HG02973 (cell line): Measurements from ENCODE around the gene GPI.
A peak's percentile ranks its signal among the peaks of the same experiment; 100 is the strongest.

Experiments
- ATAC-seq: cut with Tn5 transposase; IDR thresholded peaks from one replicate; pipeline ENCODE4 v1.9.1; 2021; ENCODE audit warnings: moderate library complexity; ENCODE audit not compliant: unreplicated experiment

The GPI gene

DNA sequence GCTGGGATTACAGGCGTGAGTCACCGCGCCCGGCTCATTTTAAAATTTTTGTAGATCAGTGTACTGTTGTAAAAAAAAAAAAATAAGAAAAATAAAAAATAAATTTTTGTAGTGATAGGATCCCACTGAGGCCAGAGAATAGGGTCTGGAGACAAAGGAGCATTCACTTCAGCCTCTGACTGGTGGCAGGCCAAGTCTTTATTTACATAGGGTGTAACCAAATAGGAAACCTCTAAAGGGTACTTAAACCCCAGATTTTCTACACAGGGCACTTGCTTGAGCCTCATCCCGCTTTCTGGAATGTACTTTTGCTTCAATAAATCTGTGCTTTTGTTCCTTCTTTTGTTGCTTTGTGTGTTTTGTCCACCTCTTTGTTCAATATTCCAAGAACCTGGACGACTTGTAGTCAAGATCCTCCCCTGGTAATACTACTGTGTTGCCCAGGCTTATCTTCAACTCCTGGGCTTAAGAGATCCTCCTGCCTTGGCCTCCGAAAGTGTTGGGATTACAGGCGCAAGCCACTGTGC is 37.1 kb downstream of the GPI start:
- ATAC-seq = no peak

DNA sequence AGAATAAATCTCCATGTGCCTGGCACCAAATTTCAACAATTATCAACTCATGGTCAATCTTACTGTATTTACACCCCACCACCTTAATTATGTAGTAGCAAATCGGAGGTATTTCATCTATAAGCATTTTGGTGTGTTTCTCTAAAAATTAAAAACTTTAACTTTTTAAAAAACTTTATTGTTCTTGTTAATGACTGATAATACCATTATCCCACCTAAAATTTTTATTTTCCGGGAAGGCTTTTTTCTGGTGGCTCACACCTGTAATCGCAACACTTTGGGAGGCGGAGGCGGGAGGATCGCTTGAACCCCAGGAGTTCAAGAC is 38.8 kb downstream of the GPI start:
- ATAC-seq = peak; percentile 3

DNA sequence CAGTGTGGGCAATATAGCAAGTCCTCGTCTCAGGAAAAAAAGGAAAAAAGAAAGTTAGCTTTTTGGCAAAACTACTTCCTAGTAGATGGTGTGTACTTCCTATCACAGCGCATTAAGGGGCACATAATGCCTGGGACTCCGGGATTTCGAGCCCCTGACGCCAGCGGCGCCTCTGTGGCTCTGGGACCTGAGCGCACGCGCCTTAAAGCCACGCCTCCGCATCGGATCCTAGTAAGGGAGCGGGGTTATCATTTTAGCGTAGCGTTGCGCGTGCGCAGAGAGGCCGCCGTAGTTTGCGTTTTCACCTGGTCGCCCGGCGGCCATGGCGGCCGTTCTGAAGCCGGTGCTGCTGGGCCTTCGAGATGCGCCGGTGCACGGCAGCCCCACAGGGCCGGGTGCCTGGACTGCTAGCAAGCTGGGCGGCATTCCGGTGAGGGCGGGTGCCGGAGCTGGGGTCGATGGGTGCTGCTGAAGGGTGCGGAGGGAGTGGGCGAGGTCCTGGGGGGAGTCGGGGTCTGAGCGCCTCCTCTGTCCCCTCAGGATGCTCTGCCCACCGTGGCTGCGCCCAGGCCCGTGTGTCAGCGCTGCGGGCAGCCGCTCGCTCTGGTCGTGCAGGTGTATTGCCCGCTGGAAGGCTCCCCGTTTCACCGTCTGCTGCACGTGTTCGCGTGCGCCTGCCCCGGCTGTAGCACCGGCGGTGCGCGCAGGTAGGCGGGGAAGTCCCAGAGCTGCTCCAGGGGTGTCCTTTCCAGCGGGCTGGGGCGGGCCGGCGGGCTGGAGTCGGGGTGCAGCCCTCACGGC is 39.3 kb downstream of the GPI start, which contains the start of gene PDCD2L:
Gene PDCD2L (plus strand): TSS at position 291 of the 801 bp plus-strand sequence. CDS start 32 bp downstream, at position 323.
- ATAC-seq = peak; percentile 75

DNA sequence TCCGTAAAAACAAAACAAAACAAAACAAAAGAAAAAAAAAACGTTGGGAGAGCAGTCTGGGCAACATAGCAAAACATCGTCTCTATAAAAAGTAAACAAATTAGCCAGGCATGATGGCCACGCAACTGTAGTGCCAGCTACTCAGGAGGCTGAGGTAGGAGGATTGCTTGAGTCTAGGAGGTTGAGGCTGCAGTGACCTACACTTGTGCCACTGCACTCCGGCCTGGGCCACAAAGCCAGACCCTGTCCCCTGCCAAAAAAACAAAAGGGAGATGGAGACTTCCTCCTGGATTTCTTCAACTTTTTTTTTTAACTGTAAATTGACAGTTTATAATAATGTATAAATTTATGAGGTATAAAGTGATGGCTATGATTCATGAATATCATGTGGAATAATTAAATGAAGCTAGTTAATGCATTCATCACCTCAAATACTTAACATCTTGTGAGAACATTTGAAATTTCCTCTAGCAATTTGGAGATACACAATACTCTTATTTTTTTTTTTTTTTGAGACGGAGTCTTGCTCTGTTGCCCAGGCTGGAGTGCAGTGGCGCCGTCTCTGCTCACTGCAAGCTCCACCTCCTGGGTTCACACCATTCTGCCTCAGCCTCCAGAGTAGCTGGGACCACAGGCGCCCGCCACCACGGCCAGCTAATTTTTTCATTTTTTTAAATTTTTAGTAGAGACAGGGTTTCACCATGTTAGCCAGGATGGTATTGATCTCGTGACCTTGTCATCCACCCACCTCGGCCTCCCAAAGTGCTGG is 41.1 kb downstream of the GPI start:
- no peak for ATAC-seq

DNA sequence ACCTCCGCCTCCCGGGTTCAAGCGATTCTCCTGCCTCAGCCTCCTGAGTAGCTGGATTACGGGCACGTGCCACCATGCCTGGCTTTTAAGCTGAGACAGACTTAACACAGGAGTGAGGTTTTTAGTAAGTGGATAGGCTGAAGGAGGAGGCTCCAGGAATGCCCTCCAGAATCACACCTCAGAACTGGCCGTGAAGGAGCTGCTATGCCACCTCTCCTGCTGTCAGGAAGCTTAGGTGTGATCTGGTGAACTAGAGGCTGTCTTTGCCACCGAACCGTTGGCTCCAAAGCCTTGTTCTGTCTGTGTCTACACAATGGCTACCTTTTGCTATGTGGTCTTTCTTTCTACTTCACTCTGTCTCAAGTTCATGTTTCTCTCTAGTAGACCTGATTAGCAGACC is 43.4 kb downstream of the GPI start:
- ATAC-seq = no peak

DNA sequence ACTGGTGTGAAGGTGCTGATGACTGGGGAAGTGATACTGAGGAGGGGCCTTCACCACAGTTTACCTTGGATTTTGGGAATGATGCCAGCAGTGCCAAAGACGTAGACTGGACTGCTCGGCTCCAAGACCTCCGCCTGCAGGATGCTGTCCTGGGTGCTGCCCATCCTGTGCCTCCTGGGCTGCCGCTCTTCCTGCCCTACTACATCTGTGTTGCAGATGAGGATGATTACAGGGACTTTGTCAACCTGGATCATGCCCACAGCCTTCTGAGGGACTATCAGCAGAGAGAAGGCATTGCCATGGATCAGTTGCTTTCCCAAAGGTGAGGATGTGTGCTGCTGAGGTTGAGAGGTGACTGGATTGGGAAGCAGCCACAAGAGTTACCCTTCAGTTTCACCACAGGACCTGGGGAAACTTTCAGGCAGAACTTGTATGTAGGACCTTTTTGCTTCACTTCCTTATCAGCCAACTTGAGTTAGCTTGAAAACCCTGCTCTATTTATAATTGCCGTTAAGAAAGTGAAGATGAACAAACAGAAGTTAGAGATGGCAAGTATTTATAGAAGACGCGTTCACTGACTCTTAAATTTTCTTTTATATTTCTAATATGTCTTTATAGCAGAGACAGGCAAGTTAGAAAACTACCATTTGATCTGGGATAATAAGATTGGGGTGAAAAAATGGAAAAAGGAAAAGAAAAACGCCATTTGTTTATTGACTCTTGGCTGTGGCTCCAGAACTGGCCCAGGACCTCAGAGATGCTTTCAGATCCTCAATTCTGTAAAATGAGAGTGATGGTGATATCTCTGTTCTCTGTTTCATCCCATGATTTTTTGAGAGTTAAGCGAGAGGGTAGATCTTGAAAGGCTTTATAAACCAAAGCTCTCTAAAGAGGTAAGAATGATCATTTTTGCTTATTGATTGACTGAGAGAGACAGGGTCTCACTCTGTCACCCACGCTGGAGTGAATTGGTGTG is 44.5 kb downstream of the GPI start:
- no peak for ATAC-seq

DNA sequence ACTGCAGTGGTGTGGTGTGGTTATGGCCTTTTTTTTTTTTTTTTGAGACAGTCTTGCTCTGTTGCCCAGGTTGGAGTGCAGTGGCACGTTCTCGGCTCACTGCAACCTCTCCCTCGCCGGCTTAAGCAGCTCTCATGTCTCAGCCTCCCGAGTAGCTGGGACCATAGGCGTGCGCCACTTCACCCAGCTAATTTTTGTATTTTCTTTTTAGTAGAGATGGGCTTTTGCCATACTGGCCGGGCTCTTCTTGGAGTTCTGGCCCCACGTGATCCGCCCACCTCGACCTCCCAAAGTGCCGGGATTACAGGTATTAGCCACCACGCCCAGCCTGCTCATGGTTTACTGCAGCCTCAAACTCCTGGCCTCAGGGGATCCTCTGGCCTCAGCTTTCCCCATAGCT is 46.2 kb downstream of the GPI start:
- no peak for ATAC-seq

DNA sequence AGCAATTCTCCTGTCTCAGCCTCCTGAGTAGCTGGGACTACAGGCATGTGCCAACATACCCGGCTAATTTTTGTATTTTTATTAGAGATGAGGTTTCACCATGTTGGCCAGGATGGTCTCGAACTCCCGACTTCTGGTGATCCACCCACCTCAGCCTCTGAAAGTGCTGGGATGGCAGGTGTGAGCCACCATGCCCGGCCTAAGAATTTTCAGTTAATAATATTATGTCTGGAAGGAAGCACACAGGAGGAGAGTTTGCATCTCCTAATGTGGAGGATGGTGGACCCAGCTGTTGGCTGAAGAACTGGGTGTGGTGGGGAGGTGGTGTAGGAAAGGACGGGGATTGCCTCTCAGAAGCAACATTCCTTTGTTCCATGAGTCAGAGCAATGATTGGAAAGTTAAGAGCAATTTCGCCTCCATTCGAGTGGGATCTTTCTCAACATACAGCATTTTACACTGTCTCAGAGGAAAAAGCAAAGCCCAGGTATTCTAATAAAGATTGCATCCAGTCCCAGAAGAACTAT is 51.1 kb downstream of the GPI start:
- no peak for ATAC-seq

DNA sequence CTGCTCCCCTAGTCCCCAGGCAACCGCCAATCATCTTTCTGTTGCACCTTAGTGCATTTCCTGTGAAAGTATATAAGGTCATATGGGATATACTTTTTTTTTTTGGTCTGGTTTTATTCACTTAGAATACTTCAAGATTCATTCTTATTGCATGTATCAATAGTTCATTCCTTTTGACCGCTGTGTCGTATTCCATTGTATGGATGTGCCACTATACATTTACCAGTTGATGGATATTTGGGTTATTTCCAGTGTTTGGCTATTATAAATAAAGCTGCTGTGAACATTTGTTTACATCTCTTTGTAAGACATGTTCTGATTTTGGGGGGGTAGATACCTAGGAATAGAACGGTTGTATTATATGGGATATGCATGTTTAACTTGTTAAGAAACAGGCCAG is 53.3 kb downstream of the GPI start:
- no peak for ATAC-seq

DNA sequence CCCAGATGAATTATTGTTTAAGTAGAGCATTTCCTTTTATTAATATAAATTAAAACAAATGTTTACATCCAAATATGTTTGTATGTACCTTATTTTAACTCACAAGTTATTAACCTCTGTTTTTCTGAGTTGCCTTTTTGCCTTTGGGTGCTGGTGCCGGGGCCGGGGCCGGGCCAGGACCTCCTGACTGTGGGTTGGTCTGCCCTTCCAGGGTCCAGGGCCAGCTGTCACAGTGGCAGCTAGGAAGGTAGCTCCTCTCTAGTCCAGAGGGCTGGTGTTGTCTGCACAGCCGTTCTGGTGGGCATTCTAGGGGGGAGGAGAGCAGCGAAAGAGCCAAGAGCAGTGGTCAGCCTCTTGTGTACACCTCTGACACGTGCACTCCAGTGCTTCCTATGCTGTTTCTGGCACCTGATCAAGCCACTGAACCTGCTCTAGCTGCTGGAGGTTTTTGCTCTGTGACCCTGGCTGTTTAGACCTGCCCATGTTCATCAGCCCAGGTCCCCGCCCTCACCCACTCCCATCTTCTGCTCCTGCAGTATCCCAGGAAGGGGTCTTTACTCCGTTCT is 61.2 kb downstream of the GPI start:
- no peak for ATAC-seq

DNA sequence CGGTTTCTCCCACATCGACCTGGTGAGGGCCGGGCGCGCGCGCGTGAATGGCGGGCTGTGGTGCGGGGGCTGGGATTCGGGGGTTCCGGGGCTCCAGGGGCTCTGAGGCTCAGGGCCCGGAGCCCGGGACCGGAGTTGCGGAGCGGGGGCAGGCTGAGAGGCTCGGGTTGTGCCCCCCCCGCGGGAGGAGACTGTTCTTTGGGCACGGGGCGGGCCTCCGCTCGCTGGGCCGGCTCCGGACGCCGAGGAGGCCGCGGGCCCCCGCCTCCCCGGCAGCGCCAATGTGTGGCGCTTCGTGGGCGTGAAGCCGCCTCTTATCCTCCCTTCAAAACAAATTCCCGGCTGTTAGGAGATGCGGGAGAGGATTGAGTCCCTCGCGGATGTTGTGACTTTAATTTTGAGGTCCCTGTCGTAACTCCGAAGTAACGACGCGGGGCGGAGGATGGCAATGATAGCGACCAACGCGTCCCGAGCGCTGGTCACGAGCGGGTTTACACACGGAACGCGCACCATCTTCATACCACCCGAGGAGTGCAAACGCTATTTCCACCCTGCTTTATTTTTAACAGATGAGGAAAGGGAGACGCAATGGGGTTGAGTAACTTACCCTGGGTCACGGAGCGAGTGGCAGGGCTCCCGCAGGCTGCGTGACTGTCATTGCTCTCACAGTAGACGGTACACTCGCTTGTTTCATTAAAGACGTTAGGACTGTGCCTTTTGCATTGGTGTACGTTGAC is 63.7 kb downstream of the GPI start:
- no peak for ATAC-seq

DNA sequence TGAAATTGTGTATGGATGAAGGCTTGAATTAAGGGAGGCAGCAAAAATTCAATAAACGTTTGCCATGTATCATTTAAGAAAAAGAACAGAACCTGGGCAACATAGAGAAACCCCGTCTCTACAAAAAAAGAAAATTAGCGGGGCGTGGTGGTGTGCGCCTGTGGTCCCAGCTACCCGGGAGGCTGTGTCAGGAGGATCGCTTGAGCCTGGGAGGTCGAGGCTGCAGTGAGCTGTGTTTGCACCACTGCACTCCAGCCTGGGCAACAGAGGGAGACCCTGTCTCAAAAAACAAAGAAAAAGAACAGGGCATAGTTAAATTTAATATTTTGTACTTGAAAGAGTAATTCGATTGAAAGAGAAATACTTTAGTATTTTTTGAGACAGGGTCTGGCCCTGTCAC is 64.6 kb downstream of the GPI start:
- ATAC-seq = no peak

DNA sequence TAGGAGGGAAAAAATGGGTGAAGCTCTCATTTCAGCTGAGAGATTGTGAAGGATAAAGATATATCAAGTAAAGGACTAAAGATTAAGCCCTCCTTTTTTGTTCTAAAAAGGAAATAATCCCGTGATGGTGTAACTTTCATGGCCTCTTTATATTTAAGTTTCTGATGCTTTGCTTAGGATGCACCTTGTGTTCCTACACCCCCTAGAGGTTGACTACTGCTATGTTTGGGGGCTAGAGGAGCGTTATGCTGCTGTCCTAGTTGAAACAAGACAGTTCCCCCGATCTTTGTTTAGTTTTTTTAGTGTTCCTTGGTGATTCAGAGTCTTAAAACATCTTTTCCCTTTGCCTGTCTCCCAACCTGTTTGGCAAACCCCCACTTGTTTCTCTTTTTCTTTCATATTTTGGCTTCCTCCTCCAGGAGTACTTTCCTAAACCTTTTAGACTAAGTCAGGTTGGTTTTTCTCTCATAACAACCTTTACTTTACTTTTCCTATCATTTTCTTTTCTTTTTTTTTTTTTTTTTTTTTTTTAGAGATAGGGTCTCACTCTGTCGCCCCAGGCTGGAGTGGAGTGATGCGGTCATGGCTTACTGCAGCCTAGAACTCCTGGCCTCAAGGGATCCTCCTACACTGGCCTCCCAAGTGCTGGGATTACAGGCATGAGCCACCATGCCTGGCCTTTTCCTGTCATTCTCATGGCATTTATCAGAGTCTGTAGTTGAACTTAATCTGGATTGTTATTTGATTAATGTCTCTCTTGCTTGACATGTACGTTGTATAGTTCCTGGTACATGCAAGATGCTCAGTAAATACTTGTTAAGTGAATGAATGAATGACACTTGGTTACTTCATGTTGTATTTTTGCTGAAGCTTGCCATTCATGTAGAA is 66.0 kb downstream of the GPI start:
- ATAC-seq = no peak

DNA sequence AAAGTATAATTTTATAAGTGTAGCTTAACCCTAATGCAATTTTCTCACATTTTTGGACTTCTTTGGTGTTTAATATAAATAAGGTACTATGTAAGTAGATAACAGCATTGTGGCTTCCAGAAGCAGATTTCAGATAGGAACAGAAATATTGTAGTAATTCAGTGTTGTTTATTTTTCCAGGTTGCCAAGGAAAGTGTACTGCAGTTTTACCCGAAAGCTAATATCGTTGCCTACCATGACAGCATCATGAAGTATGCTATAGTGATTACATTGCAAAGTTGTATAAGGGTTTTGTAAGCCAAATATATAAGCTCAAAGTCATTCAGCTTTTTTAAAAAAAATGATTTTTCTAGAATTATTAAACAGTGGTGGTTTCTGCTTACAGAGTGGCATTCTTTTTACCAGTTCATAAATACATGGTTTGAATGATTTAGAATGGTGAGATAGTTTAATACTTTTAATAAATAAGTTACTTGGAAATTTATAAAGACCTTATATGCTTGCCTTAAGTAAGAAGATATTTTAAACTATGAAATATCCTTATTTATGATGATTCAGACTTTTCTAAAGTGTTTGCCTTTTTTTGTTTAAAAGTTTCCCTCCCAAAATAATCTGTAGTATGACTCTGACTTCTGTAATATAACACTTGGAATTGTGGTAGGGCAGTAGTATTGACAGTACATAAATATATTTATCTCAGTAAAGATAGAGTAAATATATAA is 66.8 kb downstream of the GPI start:
- ATAC-seq = no peak

DNA sequence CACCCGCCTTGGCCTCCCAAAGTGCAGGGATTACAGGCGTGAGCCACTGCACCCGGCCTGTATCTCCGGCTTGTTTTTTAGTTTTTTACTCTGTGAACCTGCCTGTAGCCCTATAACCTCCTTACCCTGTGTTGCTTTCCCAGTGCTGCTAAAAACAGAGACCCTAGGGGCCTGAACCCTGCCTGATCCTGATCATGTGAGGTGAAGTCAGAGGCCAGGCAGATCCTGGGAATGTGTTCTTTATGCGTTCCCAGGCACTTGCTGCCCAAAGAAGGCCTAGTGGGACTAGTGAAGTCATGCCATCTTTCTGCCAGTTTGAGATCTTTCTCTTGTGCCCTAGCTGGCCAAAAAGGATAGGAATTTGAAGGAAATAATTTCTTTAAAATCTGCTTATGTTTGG is 67.8 kb downstream of the GPI start:
- no peak for ATAC-seq

DNA sequence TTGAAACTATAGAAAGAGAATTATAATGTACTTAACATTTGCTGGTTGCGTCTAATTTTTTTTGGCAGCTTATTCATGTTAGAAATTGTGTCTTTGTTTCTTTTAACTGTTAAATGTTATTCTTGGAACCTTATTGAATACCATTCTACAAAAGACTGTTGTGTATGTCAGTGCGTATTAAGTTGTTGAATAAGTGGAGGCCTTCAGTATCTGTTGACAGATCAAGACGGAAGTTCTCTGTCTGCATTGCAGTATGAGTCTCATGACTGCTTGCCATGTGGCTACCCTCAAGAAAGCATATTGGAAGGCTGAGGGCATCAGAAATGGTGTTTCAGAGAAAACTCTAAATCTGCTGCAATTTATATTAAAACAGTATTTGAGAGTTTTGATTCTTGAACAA is 71.7 kb downstream of the GPI start:
- ATAC-seq = no peak

DNA sequence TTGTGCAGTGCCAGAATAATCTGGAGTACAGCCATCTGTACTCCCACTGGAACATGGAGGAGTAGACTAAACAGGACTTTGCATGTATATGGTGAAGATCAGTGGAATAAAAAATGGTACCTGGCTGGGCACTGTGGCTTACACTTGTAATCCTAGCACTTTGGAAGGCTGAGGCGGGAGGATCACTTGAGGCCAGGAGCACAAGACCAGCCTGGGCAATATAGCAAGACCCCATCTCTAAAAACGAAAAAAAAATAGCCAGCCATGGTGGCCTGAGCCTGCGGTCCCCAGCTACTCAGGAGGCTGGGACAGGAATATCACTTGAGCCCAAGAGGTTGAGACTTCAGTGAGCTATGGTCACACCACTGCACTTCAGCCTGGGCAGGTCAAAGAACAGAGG is 83.2 kb downstream of the GPI start:
- no peak for ATAC-seq
